ENCODE results near the gene INF2. TPM values are rescaled to one million over a fixed set of nuclear protein-coding genes. Genes with fewer than 3 reads are reported as not detected.

INF2 gene
- total RNA-seq, 3 donors from 2014 or later: 132 to 216 (median 176) TPM

- TF ChIP-seq CTCF (IDR thresholded peaks at IDR 0.05): no peak
- intact Hi-C loops (cut with DNase I, micrococcal nuclease): no loop called here
- ATAC-seq (no peak), DNase-seq (no peak)
- Histone ChIP-seq H3K4me1 (ENCODE audit: low read depth) (peaks cover 10% of the 10 kb centered on the region), H3K36me3 (ENCODE audit: low read depth) (no peaks in the 10 kb centered on the region), H3K9me3 (no peaks in the 10 kb centered on the region), H3K4me3 (no peak overlapping the region)
Measured at GRCh38 chr14:104700225-104700651, 10.8 kb downstream of the INF2 start.

DNA sequence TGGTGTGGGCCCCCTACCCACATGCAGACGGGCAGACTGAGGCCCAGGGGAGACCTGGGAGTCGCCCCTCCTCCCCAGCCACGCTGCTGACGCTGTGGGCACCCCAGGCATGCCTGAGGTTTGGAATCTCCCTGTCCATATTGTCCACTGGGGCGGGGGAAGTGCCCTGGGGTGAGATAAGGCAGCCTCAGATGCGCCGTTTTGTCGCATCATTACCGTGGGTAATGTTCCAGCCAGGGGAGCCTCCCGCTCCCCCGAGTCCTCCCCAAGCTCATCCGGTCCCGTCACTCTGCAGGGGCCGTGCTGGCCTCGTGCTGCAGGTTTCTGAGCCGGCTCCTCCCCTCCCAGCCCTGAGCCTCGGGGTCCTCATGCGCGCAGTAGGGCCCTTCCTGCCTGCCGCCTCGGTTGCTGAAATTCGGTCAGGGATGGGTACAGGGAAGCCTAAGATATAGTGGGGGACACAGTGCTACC is 11.4 kb downstream of the INF2 start:
- no peak overlapping the region for H3K4me3 ChIP-seq
- intact Hi-C loops (cut with DNase I, micrococcal nuclease): no loop called here
- DNase-seq (no peak), ATAC-seq (no peak)
- peaks cover 10% of the 10 kb centered on the region for H3K4me1 ChIP-seq (ENCODE audit: low read depth)
- H3K9me3 ChIP-seq: no peaks in the 10 kb centered on the region
- no peaks in the 10 kb centered on the region for H3K36me3 ChIP-seq (ENCODE audit: low read depth)
- TF ChIP-seq CTCF (IDR thresholded peaks at IDR 0.05): no peak

GRCh38 chr14:104701383-104702076 is 12.1 kb downstream of the INF2 start:
- no peak overlapping the region for H3K4me3 ChIP-seq
- no peak for DNase-seq
- H3K4me1 ChIP-seq (ENCODE audit: low read depth): peaks cover 10% of the 10 kb centered on the region
- no peak for ATAC-seq
- H3K36me3 ChIP-seq (ENCODE audit: low read depth): no peaks in the 10 kb centered on the region
- no peak for TF ChIP-seq CTCF (IDR thresholded peaks at IDR 0.05)
- intact Hi-C loops (cut with DNase I, micrococcal nuclease): no loop called here
- no peaks in the 10 kb centered on the region for H3K9me3 ChIP-seq

DNA sequence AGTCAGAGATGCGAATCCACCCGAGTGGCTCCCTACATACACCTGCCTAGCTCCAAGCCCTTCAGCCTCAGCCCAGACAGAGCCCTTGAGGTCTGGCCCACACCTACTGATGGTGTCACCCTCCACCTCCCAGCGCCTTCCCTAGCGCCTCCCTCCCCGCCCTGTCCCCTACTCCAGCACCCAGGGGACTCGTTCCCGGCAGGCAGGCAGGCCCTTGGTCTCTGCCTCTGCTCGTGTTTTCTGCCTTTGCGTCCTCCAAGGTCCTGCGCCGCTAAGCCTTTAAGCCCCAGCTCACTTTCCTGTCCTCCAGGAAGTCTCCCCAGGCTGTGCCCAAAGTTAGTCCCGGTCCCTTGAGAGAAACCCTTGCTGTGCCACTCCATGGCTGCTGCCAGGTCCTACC is 12.7 kb downstream of the INF2 start:
- TF ChIP-seq CTCF (IDR thresholded peaks at IDR 0.05): no peak
- no peak overlapping the region for H3K4me3 ChIP-seq
- no peaks in the 10 kb centered on the region for H3K9me3 ChIP-seq
- H3K36me3 ChIP-seq (ENCODE audit: low read depth): no peaks in the 10 kb centered on the region
- intact Hi-C loops (cut with DNase I, micrococcal nuclease): no loop called here
- no peak for DNase-seq
- H3K4me1 ChIP-seq (ENCODE audit: low read depth): peaks cover 7% of the 10 kb centered on the region
- no peak for ATAC-seq

DNA sequence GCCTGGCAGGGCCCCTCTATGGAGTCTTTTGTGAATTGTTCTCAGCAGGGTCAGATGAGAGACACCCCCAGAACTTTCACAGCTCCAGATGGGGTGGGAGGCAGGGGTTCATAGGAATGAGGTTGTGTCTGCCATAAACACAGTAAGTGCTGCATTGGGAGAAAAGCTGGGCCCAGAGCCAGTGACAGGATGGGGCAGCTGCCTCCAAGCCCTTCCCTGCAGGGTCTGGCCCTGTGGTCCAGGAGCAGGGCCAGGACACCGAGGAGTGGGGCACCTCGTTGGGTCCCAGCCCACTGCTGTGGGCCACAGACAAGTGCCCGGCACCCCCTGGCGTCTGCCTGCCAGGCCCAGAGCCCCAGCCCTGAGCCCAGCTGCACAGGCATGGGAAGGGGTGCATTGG is 13.3 kb downstream of the INF2 start:
- intact Hi-C loops (cut with DNase I, micrococcal nuclease): no loop called here
- no peak for ATAC-seq
- no peaks in the 10 kb centered on the region for H3K9me3 ChIP-seq

More for the DNA sequence above, 13.3 kb downstream of the INF2 start:
- no peak overlapping the region for H3K4me3 ChIP-seq
- H3K4me1 ChIP-seq (ENCODE audit: low read depth): peaks cover 3% of the 10 kb centered on the region
- no peak for TF ChIP-seq CTCF (IDR thresholded peaks at IDR 0.05)
- DNase-seq: no peak
- no peaks in the 10 kb centered on the region for H3K36me3 ChIP-seq (ENCODE audit: low read depth)
